ENCODE results near the gene S100A14. TPM values are rescaled to one million over a fixed set of nuclear protein-coding genes. Genes with fewer than 3 reads are reported as not detected.

Gene S100A14
- total RNA-seq, 2 donors from 2014 or later, result 13.5 to 25.0 TPM

DNA sequence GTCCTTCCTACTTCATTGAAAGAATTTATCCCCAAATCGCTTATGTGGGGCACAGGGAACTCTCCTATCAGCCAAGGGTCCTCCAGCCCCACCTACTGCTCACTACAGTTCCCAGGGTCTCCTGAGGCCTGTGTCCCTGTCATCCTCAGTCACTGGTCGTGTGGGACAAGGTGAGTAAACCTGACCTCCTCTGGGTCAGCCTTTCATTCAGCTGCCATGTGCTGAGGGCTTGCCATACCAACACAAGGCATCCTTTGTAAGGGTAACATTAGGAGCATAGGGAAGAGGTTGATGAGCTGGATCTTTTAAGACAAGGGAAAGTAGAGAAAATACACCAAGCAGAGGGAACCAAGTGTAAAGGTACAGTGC lies 31.2 kb upstream of the S100A14 start:
- TF ChIP-seq, protein P1, sequence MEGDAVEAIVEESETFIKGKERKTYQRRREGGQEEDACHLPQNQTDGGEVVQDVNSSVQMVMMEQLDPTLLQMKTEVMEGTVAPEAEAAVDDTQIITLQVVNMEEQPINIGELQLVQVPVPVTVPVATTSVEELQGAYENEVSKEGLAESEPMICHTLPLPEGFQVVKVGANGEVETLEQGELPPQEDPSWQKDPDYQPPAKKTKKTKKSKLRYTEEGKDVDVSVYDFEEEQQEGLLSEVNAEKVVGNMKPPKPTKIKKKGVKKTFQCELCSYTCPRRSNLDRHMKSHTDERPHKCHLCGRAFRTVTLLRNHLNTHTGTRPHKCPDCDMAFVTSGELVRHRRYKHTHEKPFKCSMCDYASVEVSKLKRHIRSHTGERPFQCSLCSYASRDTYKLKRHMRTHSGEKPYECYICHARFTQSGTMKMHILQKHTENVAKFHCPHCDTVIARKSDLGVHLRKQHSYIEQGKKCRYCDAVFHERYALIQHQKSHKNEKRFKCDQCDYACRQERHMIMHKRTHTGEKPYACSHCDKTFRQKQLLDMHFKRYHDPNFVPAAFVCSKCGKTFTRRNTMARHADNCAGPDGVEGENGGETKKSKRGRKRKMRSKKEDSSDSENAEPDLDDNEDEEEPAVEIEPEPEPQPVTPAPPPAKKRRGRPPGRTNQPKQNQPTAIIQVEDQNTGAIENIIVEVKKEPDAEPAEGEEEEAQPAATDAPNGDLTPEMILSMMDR (IDR thresholded peaks at IDR 0.05), result no peak
- TF ChIP-seq POLR2A (IDR thresholded peaks at IDR 0.05), result no peak
- no peak for TF ChIP-seq POLR2AphosphoS5 (IDR thresholded peaks at IDR 0.05)
- intact Hi-C loops (cut with DNase I), result no loop called here
- peaks cover 4% of the 10 kb centered on the region for H3K4me1 ChIP-seq (replicated peaks)
- DNase-seq (ENCODE audit: low spot score), result no peak
- 59% methylated on average over 2 of the region's 2 CpGs for WGBS
- no peaks in the 10 kb centered on the region for H3K27me3 ChIP-seq (replicated peaks; ENCODE audit: insufficient read depth)
- no peak overlapping the region for H3K4me3 ChIP-seq
- no peaks in the 10 kb centered on the region for H3K9me3 ChIP-seq
- H3K36me3 ChIP-seq, result peaks cover 6 to 11% of the 10 kb centered on the region in 2 donors
- H3K27ac ChIP-seq, result no peak overlapping the region

DNA sequence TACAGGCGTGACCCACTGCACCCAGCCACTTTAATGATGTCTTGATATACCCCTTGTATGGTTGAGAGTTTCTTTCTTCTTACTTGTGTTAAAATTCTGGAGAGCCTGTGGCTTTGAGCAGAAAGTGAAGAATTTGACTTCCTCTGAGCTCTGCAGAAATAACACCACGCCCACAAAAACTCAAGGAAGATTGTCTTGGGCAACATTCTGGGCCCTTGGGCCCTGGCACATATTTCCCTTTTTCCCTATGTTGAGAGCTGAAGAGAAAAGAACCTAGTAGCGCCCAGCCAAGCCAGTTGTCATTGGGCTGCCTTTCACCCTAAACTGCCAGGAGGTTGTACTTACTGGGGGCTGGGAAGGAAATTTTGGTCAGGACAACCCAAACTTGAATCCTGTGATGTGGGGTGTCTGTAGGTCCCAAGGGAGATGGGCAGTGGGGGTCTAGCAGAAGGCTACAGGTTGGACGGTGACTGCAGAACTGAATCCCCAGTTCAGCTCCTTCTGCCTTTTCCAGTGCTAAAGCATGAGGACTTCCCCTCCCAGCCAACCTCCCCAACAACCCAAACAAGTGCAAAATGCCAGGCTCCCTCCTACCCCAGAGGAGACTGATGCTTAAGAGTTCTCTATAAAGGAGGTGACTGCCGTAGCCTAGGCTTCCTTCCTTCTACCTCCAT lies 30.7 kb upstream of the S100A14 start:
- H3K27ac ChIP-seq, result no peak overlapping the region
- WGBS, result 84% methylated on average over 5 of the region's 5 CpGs
- peaks cover 4% of the 10 kb centered on the region for H3K4me1 ChIP-seq (replicated peaks)
- H3K36me3 ChIP-seq, result peaks cover 6 to 11% of the 10 kb centered on the region in 2 donors
- no peak for DNase-seq (ENCODE audit: low spot score)
- H3K9me3 ChIP-seq, result no peaks in the 10 kb centered on the region
- intact Hi-C loops (cut with DNase I), result no loop called here
- H3K27me3 ChIP-seq (replicated peaks; ENCODE audit: insufficient read depth), result no peaks in the 10 kb centered on the region
- TF ChIP-seq, protein P1 (IDR thresholded peaks at IDR 0.05), result no peak
- TF ChIP-seq POLR2A (IDR thresholded peaks at IDR 0.05) (no peak), POLR2AphosphoS5 (IDR thresholded peaks at IDR 0.05) (no peak)
- no peak overlapping the region for H3K4me3 ChIP-seq

- Histone ChIP-seq H3K27me3 (replicated peaks; ENCODE audit: insufficient read depth) (no peaks in the 10 kb centered on the region), H3K9me3 (no peaks in the 10 kb centered on the region), H3K4me3 (no peak overlapping the region), H3K27ac (no peak overlapping the region), H3K36me3 (peaks cover 10 to 11% of the 10 kb centered on the region in 2 donors), H3K4me1 (replicated peaks) (no peaks in the 10 kb centered on the region)
- TF ChIP-seq, protein P1 (IDR thresholded peaks at IDR 0.05), result no peak
- TF ChIP-seq POLR2AphosphoS5 (IDR thresholded peaks at IDR 0.05) (no peak), POLR2A (IDR thresholded peaks at IDR 0.05) (no peak)
- no peak for DNase-seq (ENCODE audit: low spot score)
- intact Hi-C loops (cut with DNase I), result no loop called here
These were observed 27.7 kb upstream of the S100A14 start for GRCh38 chr1:153643816-153644215.

DNA sequence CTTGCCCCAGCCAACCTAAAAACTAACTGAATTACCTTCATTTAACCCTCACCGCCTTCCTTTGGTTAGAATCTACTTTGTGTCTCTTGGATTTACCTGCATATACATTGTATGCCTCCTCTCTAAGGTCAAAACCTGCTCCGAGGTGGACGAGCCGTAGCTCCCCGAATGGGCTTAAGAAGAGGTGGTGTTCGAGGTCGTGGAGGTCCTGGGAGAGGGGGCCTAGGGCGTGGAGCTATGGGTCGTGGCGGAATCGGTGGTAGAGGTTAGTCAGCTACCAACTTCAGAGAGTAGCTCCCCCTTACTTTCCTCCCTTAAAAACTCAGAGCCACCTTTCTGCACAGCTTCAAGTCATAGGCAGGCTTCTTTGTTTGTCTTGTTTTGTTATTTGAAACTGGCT lies 27.0 kb upstream of the S100A14 start:
- no peak for TF ChIP-seq POLR2A (IDR thresholded peaks at IDR 0.05)
- no peak for TF ChIP-seq POLR2AphosphoS5 (IDR thresholded peaks at IDR 0.05)
- Histone ChIP-seq H3K4me1 (replicated peaks) (no peaks in the 10 kb centered on the region), H3K9me3 (no peaks in the 10 kb centered on the region), H3K27me3 (replicated peaks; ENCODE audit: insufficient read depth) (no peaks in the 10 kb centered on the region), H3K36me3 (peaks cover 10 to 16% of the 10 kb centered on the region in 2 donors), H3K27ac (no peak overlapping the region), H3K4me3 (no peak overlapping the region)
- DNase-seq (ENCODE audit: low spot score), result no peak
- WGBS, result 88% methylated on average over 11 of the region's 11 CpGs
- intact Hi-C loops (cut with DNase I), result no loop called here

- H3K27ac ChIP-seq, result no peak overlapping the region
- WGBS, result 83% methylated on average over 11 of the region's 11 CpGs
- no peak overlapping the region for H3K4me3 ChIP-seq
- H3K36me3 ChIP-seq, result peaks cover 10 to 20% of the 10 kb centered on the region in 2 donors
- H3K27me3 ChIP-seq (replicated peaks; ENCODE audit: insufficient read depth), result no peaks in the 10 kb centered on the region
- no peaks in the 10 kb centered on the region for H3K4me1 ChIP-seq (replicated peaks)
- intact Hi-C loops (cut with DNase I), result no loop called here
- no peaks in the 10 kb centered on the region for H3K9me3 ChIP-seq
- TF ChIP-seq, protein P1 (IDR thresholded peaks at IDR 0.05), result no peak
- TF ChIP-seq POLR2A (IDR thresholded peaks at IDR 0.05), result no peak
- no peak for TF ChIP-seq POLR2AphosphoS5 (IDR thresholded peaks at IDR 0.05)
- DNase-seq (ENCODE audit: low spot score), result no peak
These were observed 26.0 kb upstream of the S100A14 start for GRCh38 chr1:153642161-153642560.

Data from prostate gland (tissue), 2 donors.